ENCODE data around the gene TUBA1A.
"Not testable (repeated sequence)": the region's sequence is repeated elsewhere in the genome, so short reads cannot be mapped to it uniquely, and the experiment has no call there.

Gene TUBA1A

GRCh38 chr12:49200919-49201594, 12.2 kb upstream of the TUBA1A start:
- DNase-seq, result peak; percentile 71

GRCh38 chr12:49198431-49199155, 9.7 kb upstream of the TUBA1A start:
- no peak for DNase-seq

- no peak for DNase-seq
Observed at GRCh38 chr12:49197256-49197655, 8.4 kb upstream of the TUBA1A start.

GRCh38 chr12:49195736-49196135, 6.9 kb upstream of the TUBA1A start:
- DNase-seq, result no peak

- DNase-seq, result not testable (repeated sequence)
Observed at GRCh38 chr12:49193746-49194145, 4.9 kb upstream of the TUBA1A start.

- DNase-seq, result not testable (repeated sequence)
Observed at GRCh38 chr12:49191498-49191897, 2.6 kb upstream of the TUBA1A start.

- peak; percentile 40 for DNase-seq
Observed at GRCh38 chr12:49190974-49191373, 2.1 kb upstream of the TUBA1A start.

GRCh38 chr12:49189731-49190716, 1.1 kb upstream of the TUBA1A start:
- no peak for DNase-seq

GRCh38 chr12:49188201-49188915, 522 bp downstream of the TUBA1A start:
- DNase-seq, result no peak

- peak; percentile 30 for DNase-seq
Observed at GRCh38 chr12:49187184-49187583, 1.7 kb downstream of the TUBA1A start.

GRCh38 chr12:49186307-49186706, 2.6 kb downstream of the TUBA1A start:
- not testable (repeated sequence) for DNase-seq

GRCh38 chr12:49184697-49185096, 4.2 kb downstream of the TUBA1A start:
- DNase-seq, result not testable (repeated sequence)

GRCh38 chr12:49183214-49183950, 5.5 kb downstream of the TUBA1A start:
- DNase-seq, result not testable (repeated sequence)

GRCh38 chr12:49174218-49174617, 14.7 kb downstream of the TUBA1A start:
- DNase-seq, result no peak

- no peak for DNase-seq
Observed at GRCh38 chr12:49170924-49171323, 18.0 kb downstream of the TUBA1A start.

GRCh38 chr12:49165114-49165513, 23.8 kb downstream of the TUBA1A start:
- no peak for DNase-seq

- DNase-seq, result not testable (repeated sequence)
Observed at GRCh38 chr12:49161901-49162300, 27.0 kb downstream of the TUBA1A start.

GRCh38 chr12:49161092-49161795, 27.6 kb downstream of the TUBA1A start:
- DNase-seq, result no peak

- DNase-seq, result no peak
Observed at GRCh38 chr12:49160399-49160798, 28.5 kb downstream of the TUBA1A start.

- DNase-seq, result no peak
Observed at GRCh38 chr12:49154221-49154620, 34.7 kb downstream of the TUBA1A start.

- DNase-seq, result no peak
Observed at GRCh38 chr12:49147384-49147783, 41.5 kb downstream of the TUBA1A start.

Measured in NCI-H524 treated with DMSO at 0.1 percent for 48 hours (cell line).